Measurements from ENCODE around the gene AFMID.

- peak; percentile 88 for TF ChIP-seq TAF1 (IDR thresholded peaks at IDR 0.05; ENCODE audit: borderline replicate concordance, insufficient read depth, low read length)
- 0 out of 4 replicates have a peak, but pooled peaks of 1 of the 2 experiments have one; percentile 27 for TF ChIP-seq REST (IDR thresholded peaks at IDR 0.05; ENCODE audit: insufficient read depth in 1 of 2, low read depth in 2 of 2, low read length in 2 of 2)
- TF ChIP-seq SIN3A (IDR thresholded peaks at IDR 0.05; ENCODE audit: borderline replicate concordance, insufficient read depth, low read length): peak; percentile 98; the same call in 1 of the 2 replicates
- peak; percentile 23 for TF ChIP-seq FOXP2 (optimal IDR thresholded peaks at IDR 0.05; ENCODE audit: borderline replicate concordance, extremely low read depth, extremely low read length, insufficient read depth)
- peak; percentile 83 for TF ChIP-seq POLR2AphosphoS5 (IDR thresholded peaks at IDR 0.05; ENCODE audit: low read depth, low read length)
Measured at GRCh38 chr17:78214016-78214705, 27.0 kb downstream of the AFMID start, which contains the start of gene BIRC5.
